Vagina (tissue), 2 donors: ENCODE data around the gene MVK.

ENCODE experiments used
- CTCF ChIP-seq, 3 experiments: fragments of 450-650 bp in 2 of 3; fragments of 200-600 bp in 1 of 3; sonication (generic) in 1 of 3; IDR thresholded peaks; one replicate each; pipeline ENCODE4 v1.5.1; 2017 to 2019; ENCODE audit warnings: antibody characterized with exemption in 3 of 3, mild to moderate bottlenecking in 2 of 3, moderate library complexity in 2 of 3
- POLR2A ChIP-seq, 2 donors: fragments of 450-650 bp; IDR thresholded peaks; one replicate each; pipeline ENCODE4 v1.6.1; 2017; ENCODE audit warnings: antibody characterized with exemption in 2 of 2, mild to moderate bottlenecking in 2 of 2, moderate library complexity in 2 of 2
- POLR2AphosphoS5 ChIP-seq, 2 donors: sonication (generic); formaldehyde crosslinking; IDR thresholded peaks; one replicate each; pipeline ENCODE4 v1.9.0; 2017; ENCODE audit warnings: antibody characterized with exemption in 2 of 2, mild to moderate bottlenecking in 2 of 2, low read depth in 1 of 2; ENCODE audit not compliant: insufficient read depth in 1 of 2

- no peak for TF ChIP-seq POLR2A (IDR thresholded peaks at IDR 0.05)
- TF ChIP-seq CTCF (IDR thresholded peaks at IDR 0.05) = no peak
- TF ChIP-seq POLR2AphosphoS5 (IDR thresholded peaks at IDR 0.05; ENCODE audit: insufficient read depth in 1 of 2, low read depth in 1 of 2) = no peak
Measured at GRCh38 chr12:109592905-109593272, 19.3 kb downstream of the MVK start.
